NCI-H187 treated with DMSO at 0.1 percent for 48 hours (cell line): ENCODE measurements around the gene TRPC3.

Source experiments
- DNase-seq: peaks from one replicate; lab custom pipeline; 2025; lab: John Stamatoyannopoulos, UW

Gene TRPC3

DNA sequence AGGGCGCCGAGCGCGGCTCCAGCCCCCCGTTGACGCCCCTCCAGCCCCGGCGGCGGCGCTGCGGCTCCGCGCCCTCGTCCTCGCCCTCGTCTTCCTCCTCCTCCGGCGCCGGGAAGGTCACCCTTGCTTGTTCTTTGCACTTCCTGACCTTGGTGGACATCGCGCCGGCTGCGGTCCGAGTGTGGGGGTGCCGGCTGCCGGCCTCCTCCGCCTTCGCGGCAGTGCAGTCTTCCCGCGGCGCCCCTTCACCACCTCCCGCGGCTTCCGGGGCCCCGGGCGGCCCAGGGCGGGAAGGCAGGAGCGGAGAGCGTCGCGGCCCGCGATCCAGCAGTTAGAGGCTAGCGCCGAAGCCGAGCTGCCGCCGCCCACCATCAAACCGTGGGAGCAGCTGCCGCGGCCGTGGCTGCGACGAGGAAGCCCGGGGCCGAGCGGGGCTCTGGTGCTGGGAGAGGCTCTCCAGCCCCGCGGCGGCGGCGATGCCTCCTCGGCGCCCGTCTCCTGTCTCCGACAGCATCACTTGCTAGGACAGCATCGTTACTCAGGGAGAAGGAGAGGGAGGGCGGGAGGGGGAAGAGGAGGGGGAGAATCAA is at the start of gene TRPC3:
TRPC3 (minus strand) TSS at position 540 of the 590 bp plus-strand sequence; CDS start at position 160, 380 bp downstream.
- no peak for DNase-seq

DNA sequence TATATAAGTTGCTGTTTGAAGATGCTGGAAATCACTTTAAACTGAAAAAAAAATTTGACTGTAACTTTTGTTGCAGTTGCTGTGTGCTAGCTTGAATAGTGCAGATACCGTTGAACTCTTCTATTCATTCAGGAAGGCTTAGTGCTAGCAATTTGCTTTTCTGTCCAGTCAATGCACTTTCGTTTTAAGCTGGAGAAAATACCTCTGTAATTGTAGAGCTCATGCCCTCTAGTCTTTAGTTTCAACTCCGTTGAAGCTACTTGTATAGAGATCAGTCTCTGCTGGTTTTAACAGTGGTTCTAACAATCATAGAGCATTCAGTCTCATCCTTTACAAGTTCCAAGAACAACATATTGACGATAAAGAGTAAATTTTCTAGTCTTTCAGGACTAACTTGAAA is 49.0 kb upstream of the TRPC3 start:
- DNase-seq = no peak

DNA sequence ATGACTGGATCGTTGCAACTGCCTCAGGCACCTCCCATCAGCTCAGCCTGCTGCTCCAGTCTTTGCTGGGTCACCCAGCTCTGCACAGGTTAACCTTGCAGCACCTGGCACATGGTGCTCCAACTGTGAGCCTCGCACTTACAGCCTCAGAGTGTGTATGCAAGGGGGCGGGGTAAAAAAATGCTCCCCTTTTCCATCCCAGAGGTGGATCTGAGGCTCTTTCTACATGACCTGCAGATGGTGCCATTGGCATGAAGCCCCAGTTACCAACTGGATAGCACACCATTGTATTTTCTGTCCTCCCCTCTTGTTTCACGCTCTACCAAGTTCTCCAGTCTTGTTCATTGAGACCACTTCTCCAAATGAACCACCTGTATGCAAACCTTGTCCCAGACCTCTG is 46.2 kb upstream of the TRPC3 start:
- no peak for DNase-seq

DNA sequence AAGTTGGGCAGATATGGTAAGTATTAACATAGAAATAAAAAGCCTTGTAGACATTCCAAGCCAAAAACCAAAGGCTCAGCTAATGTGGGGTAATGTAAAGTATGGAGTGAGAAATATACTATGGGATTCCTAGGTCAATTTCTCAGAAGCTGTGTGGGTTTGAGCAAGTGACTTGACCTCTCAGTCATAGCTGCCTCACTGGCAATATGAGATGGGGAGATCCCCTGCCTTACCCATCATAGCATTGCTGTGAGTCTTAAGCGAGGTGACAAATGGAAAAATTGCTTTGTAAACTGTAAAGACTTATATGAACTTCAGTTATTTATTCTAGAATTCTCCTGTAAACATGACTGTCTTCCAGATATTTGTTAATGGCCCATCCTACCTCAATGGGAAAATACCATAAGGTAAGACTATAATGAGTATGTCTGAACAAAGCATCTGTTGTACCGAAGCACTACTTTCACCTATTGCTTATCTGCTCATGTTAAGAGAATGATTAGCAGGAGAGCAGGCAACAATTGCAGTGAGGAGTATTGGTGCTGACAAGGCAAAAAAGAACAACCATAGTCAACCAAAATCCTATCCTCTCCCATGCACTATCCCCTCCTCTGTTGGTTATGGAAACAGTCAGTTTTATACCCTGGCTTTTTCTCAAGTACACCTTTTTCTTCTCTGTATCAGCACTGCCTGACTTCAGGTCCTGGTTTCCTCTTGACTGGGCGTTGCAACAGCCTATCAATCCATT is 44.1 kb upstream of the TRPC3 start:
- DNase-seq = no peak

DNA sequence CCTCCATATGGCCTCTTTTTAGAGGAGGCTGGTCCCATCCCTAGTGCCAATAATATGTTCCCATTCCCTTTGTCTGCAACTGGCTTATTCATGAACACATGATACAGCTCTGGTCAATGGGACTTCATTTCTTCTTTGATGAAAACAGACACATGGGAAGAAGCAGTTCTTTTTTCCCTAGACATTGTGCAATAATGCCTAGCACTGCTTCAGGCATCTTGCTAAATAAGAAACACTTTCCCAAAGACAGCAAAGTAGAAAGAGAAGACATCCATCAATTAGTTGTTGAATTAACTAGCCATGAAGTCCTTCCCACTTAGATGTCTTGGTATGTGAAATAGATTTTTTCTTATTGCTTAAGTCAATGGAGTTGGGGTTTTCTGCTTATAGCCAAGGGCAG is 40.1 kb upstream of the TRPC3 start:
- DNase-seq = no peak

DNA sequence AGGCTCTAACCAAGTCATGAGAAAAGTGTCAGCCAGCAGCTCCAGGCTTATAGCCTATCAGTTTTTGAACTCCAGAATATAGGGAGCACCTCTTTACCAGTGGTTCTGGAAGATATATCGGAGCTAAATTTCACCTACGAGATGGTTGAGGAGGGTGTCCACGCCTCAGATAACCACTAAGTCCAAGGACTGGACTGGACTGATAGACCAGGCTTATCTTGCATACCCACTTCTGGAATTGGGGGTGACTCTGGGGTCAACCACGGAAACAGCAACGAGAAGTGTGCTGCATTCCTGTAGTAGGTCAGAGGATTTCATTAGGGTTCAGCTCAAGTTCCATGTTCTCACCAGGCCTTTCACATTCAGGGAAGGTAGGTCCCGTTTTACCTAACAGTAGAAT is 38.6 kb upstream of the TRPC3 start:
- DNase-seq = no peak

DNA sequence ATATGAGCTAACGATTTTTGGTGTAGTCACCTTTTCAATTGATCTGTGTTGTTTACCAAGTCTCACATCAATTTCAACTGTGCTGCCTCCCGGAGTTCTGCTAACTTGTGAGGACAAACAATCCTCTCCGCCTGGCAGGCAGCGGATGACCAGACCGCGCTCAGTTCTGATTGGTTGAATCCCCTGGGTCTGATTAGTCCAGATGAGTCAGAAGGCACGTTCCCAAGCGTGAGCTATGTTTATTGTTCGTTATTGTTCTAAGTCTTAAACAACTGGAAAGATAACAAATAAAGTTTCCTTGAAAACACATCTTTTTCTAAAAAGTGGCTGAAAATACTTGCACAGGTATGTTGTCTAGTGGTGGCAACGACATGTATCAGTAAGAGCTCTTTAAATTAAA is 37.9 kb upstream of the TRPC3 start:
- DNase-seq = no peak

DNA sequence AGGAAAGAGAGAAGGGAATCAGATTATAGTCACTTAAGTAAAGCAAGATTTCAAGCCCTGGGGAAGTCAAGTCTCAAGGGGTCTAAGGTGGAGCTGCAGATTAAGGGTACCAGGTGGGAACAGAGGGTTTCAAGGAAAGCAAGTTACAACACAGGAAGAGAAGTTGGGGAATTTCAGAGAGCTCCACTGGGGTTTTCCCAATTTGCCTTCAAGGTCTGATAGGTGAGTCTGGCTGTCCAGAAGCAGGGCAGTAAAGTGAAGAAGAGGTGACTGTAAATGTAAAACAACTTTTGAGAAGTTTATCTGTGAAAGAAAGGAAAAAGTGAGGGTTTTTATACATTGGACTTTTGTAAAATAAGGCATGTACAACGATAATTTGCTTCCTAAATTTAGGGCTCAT is 37.1 kb upstream of the TRPC3 start:
- no peak for DNase-seq

DNA sequence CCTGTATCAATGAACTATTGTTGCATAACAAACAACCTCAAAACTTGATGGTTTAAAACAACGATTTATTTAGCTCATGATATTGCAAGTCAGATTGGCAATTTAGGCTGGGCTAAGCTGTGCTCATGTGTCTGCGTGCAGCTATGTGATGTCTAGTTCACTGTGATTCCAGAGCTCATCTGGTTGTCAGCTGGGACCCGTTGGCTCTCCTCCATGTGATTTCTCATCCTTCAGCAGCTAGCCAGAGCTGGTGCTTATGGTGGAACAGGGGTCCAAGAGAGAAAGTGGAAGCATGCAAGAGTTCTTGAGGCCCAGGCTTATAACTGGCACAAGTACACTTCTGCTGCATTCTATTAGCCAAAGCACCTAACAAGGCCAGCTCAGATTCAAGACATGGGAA is 28.8 kb upstream of the TRPC3 start:
- DNase-seq = no peak

DNA sequence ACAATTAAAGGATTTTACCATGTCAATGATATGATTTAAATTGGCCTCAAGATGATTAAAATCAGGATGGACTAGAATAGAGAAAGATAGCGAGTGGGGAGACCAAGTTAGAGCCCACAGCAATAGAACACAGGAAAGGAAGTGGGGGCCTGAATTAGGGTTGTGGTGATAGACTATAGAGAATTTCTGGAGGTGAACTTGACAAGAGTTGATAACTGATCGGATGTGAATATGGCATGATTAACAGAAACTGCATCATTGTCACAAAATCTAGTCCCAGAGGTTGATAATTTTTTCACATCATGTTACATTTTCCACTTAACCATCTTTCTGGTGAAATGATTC is 26.3 kb upstream of the TRPC3 start:
- no peak for DNase-seq

DNA sequence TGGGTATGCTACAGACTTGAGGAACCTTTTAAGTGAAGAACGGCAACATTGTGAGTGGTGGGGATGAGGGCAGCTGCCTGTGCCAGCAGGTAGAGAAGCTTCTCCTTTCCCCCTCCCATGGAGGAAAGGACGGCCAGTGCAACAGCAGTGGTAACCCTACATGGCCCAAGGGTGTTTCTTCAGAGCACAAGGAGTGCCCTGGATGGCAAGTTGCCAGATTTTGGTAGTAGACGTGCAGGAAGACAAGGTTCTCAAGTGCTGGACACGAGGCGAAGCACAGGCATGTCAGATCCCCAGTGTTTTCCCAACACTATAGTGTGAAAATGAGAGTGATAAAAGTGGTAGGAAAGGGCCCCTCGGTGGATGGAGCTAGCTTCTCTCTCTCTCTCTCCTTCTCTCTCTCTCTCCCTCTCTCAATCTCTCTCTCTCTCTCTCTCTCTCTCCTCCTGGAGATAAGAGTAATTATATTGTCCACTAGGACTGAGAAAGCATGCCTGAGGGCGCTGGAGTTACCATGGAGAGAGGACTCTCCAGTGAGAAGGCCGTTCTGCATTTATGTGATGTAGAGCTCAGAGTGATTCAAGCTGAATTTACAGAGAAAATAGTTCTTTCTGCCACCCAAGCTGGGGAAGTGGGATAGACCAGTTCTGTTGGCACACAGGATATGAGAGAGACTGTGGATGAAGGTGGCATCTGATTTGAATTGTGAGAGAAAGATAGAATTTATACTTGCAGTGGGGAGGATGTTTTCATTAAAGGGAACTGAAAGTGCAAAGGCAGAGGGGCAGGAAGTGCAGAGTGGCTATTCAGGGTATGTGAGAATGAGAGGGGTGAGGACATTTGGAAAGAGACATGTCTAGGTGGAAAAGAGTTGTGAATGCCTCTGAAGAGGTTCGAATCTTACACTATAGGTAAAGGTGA is 25.7 kb upstream of the TRPC3 start:
- DNase-seq = no peak

DNA sequence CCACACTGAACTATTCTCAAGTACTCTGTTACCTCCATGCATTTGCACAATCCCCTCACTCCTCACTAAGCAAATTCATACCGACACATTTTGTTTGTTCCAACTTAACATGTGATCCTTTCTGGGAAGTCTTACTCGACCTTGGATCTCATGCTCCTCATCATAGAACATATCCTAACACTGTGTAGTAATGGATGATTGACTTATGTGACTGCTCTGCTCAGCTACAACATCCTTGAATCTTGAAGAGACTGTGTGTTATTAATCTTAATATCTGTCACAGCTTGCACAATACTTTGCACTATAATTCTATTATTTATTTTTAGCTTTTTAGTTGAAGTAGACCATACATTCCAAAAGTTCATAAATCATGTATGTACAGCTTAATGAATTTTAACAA is 23.9 kb upstream of the TRPC3 start:
- no peak for DNase-seq

DNA sequence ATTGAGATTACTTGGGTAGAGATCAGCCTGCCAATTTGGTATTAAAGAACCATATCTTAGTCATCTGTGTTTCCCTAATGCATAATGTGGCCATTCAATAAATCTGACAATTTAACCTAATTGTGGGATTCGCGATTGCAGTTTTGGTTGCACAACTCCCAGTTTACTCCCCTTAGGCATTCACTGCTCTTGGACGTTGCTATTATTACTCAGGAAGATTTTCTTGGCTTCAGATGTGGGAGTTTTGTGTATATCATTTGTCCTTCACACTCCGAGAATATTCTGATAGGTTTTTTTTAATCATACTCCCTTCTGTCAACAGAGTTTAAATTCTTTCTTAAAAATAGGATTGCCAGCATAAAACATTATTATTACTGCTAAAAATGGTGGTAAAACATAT is 22.0 kb upstream of the TRPC3 start:
- DNase-seq = no peak

DNA sequence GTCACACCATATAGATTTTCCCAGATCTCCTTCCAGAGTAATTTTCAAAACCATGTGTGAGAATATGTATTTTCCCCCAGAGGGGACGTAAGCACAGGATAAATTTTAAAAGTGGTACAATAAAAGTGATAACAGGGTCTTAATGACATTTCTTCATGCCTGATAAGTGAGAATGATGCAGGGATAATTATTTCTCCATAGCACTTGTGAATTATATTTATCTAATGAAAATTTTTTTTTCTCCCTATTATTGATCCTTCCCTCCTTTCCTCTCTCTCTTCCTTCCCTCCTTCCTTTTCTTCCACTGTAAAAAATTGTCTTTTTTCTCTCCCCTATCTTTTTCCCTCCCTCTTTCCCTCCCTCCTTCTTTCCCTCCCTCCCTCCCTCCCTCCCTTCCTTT is 17.0 kb upstream of the TRPC3 start:
- DNase-seq = no peak

DNA sequence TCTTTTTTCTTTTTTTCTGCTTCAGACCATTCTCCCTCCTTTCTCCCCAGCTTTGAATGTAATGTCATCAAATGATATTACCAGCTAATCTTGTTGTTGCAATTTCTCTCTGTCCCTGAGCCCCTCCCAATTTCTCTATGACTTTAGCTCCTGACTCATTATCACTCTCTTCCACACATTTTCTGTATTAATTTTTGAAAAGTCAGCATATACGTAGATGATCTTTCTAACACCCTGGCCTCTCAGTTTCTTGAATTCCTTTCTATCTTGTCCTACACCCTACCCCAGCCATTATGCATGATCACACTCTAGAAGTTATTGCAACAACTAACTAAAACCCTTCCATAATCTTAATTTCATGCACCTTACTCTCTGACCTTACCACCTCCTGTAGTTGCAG is 13.1 kb upstream of the TRPC3 start:
- DNase-seq = no peak

DNA sequence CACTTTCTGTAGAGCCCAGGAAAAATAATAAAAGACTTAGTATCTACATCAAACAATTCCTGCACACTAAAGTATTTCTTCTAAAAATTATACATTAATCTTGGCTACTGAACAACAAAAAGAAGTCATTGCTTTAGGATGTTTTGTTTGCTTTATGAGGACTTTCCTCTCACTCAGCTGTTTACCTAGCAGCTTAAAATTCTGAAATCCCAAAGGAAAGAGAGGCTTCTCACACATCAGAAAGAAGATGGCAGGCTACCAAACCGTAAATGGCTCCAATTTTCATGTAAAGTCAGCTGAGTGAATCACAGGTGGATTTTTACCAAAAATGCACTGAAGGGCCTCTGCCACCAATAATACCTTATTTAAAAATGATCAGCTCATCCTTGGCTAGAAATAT is 9.0 kb upstream of the TRPC3 start:
- DNase-seq = no peak

DNA sequence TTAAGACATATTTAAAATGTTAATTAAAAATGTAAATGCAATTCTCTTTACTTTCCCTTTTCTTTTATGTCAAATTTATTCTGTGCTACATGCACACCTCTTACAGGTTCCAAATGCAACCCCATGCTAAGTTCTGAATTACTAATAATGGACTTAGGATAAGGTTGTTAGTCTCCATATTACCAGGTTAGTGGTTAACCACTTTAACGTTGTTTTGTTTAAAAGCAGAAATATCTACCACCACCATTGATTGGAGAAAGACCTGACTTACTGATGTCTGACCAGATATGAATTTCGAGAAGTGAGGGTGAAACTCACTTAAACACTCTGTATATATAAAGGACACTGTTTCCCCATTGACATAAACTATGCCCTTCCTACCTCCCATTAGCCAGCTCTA is 6.9 kb upstream of the TRPC3 start:
- DNase-seq = no peak

DNA sequence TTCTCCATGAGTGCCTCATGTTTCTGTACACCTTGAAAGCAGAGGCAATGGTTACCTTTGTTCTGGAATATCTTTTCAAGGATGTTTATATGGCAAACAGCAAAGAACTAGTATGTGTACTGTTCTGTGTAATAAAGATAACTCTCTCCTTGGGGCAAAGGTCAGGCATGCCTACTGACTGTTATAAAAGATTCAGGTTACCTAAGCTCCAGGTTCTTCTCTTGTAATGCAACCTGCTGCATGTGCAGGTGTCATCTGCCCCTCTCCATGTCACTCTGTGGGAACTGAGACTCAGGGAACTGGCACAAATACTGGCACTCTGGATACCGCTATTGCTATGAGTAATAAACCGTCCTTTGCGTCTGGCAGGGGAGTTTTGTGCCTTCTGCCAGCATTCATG is 5.4 kb upstream of the TRPC3 start:
- no peak for DNase-seq

DNA sequence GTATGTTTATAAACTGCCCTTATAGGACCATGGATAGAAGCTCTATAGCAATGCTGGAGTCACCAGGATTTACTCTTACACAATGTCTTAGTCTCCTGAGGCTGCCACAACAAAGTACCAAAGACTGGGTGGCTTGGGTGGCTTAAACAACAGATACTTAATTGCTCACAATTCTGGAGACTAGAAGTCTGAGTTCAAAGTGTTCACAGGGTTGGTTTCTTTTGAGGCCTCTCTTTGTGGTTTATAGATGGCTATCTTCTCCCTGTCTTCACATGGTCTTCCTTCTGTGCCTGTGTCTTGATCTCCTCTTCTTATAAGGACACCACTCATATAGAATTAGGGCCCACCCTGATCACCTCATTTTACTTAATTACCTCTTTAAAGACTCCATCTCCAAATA is 2.0 kb upstream of the TRPC3 start:
- DNase-seq = no peak

DNA sequence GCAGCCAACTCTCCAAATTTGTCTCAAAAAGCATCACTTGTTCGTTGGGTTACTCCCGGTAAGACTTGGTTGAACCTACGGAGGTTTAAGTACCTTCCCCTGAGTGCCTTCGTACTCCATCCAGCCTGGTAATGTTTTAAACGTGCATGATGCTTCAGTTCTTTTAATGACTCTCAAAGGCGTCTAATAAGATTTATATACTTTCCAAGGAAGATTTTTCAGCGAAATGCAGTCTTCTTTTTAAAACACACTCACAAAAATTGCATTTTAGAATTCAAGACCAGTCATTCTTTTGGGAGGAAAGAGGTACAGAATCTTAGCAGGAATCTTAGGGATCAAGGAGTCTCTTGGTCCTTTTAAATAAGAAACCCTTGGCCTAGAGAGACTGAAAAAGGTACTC is 430 bp upstream of the TRPC3 start:
- DNase-seq = no peak

DNA sequence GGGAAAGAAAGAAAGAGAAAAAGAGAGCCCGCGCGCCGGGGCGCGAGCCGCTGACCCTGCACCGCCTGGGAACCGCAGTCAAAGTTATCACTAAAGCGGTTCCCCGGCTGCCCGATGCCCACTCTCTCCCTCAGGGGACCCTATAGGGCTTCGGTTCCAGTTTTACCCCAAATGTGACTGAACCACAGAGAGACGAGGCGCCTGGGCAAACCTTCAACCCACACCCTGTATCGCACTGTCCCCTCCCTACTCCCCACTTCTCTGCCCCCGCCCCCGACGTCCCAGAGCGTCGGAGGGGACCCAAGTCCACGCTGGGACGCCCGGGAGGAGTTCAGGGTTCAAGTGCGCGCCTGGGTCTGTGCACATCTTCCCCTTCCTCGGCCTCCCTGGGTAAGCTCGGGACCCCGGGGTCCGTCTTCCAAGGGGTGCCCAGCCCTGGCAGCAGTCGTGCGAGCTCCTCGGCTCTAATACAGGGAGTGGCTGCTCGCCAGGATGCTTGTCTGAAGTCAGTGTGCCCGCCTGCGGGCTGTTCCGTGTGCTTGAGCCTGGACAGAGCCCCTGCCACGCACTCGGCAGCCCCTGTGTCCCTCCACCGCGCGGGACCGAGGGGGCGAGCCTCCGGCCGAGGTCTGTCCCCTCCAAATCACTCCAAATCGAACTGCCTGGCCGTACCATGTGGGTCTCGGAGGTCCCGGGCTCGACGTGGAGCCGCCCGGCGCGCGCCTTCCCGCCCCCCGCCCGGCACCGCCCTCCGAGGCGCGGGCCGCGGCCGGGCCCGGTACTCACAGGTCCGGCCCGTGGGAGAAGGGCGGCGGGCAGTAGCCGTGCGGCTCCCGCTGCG is 960 bp downstream of the TRPC3 start:
- DNase-seq = no peak

DNA sequence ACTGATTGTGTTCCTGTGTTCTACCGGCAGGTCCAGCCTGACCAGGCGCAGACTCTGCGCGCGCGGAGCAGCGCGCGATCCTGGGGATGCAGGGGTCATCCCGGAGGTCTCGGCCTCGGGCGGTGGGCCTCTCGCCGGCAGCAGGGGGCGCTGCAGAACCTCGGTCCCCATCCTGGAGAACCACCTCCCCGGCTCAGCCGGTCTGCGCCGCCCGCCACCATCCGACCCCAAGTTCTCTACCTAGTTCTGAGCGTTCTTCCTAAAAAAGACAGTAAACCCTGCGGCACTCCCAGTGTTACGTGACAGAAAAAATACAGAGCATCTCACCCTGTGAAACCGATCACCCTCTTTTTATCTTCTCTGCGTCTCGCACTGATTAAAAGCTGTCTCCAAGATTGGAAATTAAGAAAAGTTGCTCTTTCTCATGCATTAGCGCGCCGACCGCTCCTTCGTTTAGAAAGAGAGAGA is 1.6 kb downstream of the TRPC3 start:
- no peak for DNase-seq
